ENCODE measurements around the gene L2HGDH. TPM values are rescaled to one million over a fixed set of nuclear protein-coding genes. Genes with fewer than 3 reads are reported as not detected.

The L2HGDH gene
- total RNA-seq, 1 experiment from 2014 or later, result 31.6 TPM

DNA sequence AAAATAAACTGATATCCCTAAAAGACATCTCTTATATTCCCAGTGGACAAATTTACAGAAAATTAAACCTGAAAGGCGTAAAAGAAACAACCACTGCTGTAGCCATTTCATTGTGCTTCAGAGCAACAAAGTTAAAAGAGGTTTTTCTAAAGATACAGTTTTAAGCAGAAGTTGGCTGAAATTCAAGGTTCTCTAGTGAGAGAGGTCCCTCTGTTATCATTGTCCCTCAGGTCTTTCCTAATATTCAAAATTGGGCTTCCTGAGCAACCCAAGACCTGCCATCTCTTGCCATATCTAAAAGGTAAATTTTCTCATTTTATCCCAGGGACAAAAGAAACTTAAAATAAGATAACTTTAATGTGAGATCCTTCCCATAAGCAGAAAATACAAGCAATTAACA lies 69.9 kb downstream of the L2HGDH start:
- DNase-seq (ENCODE audit: low spot score), result no peak
- in situ Hi-C loops (cut with HindIII; ENCODE audit: low sequenced_read_pairs), result no loop called here

DNA sequence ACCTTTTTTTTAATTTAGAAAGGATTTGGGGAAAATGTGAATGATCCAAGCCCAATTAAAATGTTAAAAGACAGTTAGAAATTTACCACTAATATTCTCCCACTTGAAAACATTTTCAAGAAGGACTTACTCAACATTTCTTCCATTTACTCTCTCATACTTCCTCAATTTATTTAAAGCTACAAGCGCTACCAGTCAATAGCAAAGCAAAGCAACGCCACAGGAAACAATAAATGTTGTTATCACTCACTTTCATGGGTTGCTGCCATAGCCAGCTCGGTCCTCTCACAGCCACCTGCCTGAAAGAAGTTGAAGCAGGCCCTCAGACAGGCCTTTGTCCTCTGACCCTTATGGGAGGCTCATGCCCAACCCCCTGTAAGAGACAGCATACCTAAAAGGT lies 74.6 kb downstream of the L2HGDH start:
- no peak for DNase-seq (ENCODE audit: low spot score)
- in situ Hi-C loops (cut with HindIII; ENCODE audit: low sequenced_read_pairs), result no loop called here

DNA sequence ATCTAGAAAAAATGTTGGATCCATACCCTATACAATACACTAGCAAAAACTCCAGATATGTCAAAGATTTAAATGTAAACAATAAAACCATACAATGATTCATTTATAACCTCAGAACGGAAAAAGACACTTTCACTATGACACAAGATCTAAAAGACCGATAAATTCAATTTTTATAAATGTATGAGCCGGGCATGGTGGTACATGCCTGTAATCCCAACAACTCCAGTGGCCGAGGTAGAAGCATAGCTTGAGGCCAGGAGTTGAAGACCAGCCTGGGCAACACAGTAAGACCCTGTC lies 78.1 kb downstream of the L2HGDH start:
- DNase-seq (ENCODE audit: low spot score), result no peak
- in situ Hi-C loops (cut with HindIII; ENCODE audit: low sequenced_read_pairs), result no loop called here

DNA sequence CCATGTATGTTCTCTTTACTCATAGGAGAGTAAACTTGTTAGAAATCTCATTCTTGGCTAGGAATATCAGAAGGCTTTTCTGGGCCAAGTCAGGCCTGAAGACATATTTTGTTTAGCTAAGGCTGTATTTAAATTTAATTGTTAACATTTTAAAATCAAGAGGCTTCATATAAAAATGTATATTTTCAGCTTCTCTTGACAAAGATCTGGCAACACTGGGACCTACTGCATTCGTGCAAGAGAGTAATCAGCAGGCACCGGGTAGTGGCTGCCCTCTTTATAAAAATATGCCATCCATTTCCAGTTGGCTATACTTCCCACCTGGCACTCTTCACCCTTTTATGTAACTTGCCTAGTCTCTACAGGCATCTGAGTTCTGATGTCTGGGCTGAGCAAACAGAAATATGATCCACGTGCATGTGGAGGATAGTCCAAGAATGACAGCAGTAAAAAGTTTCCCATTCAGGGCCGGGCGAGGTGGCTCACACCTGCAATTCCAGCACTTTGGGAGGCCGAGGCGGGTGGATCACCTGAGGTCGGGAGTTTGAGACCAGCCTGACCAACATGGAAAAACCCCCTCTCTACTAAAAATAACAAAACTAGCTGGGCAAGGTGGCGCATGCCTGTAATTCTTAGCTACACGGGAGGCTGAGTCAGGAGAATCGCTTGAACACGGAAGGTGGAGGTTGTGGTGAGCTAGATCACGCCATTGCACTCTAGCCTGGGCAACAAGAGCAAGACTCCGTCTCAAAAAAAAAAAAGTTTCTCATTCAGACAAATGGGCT lies 78.7 kb downstream of the L2HGDH start:
- DNase-seq (ENCODE audit: low spot score), result peak; percentile 37
- in situ Hi-C loops (cut with HindIII; ENCODE audit: low sequenced_read_pairs), result no loop called here

DNA sequence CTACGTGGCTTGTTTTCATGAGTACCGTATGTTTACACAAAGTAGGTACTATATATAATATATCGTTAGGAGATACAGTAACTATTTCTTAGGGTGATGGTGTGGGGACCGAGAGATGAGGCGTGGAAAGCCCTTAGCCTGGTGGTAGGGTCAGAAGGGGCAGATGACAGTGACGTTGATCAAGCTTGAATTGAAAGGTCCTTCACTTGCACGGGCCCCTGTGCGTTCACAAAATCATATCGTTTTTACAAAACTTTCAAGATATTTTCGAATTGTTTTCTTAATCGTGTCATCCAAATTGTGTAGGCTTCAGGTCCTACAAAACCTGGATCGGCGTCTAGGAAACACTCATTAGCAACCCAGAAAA lies 79.8 kb downstream of the L2HGDH start:
- no peak for DNase-seq (ENCODE audit: low spot score)
- in situ Hi-C loops (cut with HindIII; ENCODE audit: low sequenced_read_pairs), result no loop called here

DNA sequence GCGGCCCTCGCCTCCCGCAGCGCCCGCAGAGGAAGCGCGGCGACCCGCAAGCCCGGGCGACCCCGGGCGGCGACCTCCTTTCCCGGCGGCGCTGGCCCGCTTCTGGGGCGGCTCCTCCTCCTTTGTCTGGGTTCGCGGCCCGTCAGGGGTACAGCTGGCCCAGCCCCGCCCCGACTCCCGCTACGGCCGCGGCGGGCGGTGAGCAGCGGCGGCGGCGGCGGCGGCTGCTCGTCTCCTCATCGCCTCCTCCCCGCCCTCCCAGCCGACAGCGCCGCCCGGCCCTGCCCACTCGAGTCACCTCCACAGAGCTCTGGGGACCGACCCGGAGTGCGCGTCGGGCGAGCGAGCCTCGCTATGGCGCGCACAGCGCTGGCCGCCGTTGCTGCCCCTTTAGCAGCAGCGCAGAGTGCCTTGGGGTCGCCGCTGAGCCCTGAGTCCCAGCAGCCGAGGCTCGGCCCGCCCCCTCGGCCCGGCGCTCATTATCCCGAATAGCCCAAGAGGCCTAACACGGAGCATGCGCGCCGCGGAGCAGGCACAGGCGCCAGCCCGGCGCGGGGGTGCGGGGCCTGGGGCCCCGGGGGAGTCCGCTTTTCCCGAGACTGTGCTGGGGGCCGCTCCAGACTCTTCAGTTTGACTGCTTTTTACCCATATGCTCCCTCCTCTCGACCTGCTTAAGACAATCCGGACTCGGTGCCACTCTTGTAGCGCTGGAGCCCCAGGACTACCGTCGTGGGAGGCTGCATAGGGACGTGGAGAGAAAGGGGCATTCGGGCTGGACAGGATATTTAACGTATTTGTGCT lies 80.4 kb downstream of the L2HGDH start, which contains the start of gene SOS2:
TSS of gene SOS2 (minus strand) at position 104 of the 801 bp plus-strand sequence. CDS start 295 bp downstream, outside the sequence.
- in situ Hi-C loops (cut with HindIII; ENCODE audit: low sequenced_read_pairs), result no loop called here
- peak; percentile 84 for DNase-seq (ENCODE audit: low spot score)

DNA sequence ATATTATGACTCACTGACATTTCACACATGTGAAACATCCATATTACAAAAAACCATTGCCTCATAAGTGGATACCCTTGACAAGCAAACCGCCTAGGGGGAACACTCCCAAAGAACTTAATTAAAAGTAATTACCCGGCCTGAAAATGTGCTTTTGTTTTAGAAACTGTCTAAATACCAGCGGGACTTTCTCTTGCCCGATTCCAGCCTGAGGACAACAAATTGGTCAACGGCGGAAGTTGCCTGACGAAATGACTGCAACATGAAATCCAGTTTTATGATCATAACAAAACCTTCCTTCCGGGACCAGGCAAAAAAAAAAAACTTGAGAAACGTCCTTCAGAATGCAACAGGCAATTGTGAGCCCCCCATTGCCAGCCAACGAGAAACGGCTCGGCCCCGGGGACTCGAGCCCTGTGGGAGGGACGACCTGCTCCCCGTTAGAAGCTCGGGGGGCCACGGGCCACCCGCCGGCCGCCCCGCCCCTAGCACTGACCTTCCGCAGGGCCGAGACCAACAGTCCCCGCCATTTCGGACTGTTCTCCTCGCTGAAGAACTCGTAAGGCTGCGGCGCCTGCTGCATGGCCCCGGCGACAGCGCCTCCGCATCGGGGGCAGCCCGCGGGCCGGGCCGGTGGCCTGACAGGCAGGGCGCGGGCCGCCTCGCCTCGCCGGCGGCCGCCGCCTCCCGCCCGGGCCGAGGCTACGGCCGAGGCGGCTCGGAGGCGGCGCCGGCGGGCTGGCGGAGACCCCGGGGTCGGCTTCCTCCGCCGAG lies 81.1 kb downstream of the L2HGDH start:
- in situ Hi-C loops (cut with HindIII; ENCODE audit: low sequenced_read_pairs), result no loop called here
- DNase-seq (ENCODE audit: low spot score), result peak; percentile 51

DNA sequence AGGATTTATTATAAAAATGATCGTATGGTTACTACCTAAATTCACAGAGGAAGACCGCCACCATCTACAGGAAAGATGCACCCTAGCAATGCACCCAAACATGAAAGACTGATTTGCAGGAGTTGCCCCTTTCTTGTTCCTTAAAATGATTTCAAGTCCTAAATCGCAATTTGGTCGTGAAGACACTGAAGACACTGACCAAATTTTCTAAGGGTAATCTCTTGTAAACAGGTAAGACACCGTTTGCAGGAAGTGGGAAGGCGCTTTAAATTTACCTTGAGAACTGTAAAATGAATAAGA lies 81.7 kb downstream of the L2HGDH start:
- in situ Hi-C loops (cut with HindIII; ENCODE audit: low sequenced_read_pairs), result no loop called here
- DNase-seq (ENCODE audit: low spot score), result peak; percentile 46

DNA sequence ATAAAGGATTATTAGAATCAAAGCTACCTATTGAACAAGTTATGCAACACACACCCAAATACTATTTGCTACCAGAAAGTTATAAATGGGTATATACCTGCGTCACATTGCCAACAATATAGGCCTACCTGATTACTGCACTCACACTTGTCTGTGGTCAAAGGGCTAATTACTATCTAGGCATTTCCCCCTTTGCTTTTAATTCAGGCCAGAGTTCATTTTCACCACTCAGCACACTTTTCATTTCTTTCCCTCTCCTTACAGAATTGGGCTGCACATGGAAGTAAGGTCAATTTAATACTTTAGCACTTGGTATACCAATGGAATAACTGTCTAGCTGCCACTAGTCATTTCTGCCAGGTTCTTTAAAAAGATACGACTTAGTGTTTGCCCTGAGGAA lies 82.3 kb downstream of the L2HGDH start:
- in situ Hi-C loops (cut with HindIII; ENCODE audit: low sequenced_read_pairs), result no loop called here
- peak; percentile 18 for DNase-seq (ENCODE audit: low spot score)

DNA sequence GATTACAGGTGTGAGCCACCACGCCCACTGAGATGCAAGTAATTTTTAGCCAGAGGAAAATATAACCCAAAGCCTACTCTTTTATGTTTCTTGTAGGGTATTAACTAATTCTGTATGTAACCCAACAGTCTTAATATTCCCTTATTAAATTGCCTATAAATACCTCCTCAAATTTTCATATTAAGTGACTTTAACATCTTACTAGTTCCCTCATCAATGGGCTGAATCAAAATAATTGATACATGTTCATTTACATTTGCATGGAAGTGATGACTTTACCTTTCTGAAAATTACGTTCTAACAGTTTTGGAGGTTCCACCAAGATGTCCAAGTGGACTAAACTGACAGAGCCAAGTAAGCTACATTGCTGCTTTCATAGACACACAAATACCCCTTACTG lies 83.7 kb downstream of the L2HGDH start:
- no peak for DNase-seq (ENCODE audit: low spot score)
- in situ Hi-C loops (cut with HindIII; ENCODE audit: low sequenced_read_pairs), result no loop called here

DNA sequence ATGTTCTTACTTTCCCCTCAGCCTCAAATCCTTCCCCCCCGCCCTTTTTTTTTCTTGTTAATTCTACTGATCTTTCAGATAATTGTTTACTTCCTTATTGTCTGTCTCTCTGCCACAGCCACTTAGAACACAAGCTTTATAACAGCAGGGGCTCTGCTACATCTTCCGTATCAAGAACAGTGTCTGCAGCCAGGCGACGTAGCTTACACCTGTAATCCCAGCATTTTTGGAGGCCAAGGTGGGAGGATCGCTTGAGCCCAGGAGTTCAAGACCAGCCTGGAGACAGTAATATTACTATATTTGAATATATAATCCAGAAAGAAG lies 86.1 kb downstream of the L2HGDH start:
- DNase-seq (ENCODE audit: low spot score), result no peak
- in situ Hi-C loops (cut with HindIII; ENCODE audit: low sequenced_read_pairs), result no loop called here

DNA sequence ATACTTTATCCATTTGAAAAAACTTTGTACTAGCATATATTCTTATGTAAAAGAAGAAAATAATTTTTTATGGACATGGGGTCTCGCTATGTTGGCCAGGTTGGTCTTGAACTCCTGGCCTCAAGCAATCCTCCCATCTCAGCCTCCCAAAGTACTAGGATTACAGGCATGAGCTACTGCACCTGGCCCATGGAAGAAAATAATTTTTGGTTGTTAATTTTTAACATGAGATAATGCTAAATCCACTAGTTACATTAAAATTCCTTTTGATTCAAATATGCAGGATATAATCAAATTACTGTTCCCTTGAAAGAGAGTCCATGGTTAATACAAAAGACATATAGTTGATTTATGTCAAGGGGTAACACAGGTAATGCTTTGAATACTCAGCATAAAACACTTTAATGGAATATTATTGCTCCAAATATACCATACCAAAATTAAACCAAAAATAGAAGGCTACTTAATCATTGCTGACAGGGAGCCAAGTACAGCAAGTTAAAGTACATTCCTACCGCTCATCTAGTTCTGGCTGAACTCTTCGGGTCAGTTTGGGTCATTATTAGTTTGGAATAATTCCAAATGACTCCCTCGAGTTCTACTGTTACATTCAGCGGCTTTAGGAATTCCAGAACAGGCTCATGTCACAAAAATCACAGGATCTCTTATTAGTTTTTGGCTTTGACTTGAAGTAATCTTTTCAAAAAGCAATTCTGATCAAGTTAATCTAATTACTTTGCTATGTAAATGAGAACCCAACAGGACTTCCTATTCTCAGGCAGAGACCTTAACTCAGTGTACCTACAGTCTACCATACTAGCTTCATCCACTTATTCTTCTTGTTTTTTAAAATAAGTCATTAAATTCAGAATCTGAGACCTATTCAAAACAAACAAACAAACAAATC lies 86.7 kb downstream of the L2HGDH start:
- DNase-seq (ENCODE audit: low spot score), result no peak
- in situ Hi-C loops (cut with HindIII; ENCODE audit: low sequenced_read_pairs), result no loop called here

DNA sequence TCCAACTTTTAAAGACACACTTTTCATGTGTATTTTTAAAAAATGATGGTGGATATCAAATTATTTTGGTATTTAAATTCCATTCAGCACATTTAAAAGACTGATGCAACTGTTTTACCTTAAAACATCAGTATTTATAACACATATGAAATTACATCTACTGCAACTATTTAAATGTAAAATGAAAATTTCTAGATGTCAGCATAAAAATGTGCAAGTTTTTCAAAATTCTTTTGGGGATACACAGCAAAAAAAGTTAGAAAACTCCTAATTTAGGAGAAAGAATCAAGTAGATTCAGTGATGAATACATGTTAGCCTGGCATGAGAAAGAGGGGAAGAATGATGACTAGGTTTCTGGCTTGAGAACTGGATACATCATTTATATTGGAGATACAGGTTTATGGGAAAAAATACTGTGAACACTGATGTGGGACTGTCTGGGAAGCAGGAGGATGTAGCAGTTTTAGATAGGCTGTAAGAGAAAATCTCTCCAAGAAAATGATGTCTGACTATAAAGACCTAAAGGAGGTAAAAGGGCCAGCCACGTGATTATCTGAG lies 89.9 kb downstream of the L2HGDH start:
- DNase-seq (ENCODE audit: low spot score), result no peak

DNA sequence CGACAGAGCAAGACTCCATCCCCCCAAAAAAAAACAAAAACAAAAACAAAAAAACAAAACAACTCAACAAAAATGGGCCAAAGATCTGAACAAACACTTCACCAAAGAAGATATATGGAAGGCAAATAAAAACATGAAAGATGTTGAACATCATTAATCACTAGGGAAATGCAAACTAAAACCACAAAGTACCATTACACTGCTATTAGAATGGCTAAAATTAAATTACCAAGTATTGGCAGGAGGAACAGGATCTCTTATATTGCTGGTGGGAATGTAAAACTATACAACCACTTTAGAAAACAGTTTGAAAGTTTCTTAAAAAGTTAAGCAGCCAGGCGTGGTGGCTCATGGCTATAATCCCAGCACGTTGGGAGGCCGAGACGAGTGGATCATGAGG lies 93.5 kb downstream of the L2HGDH start:
- no peak for DNase-seq (ENCODE audit: low spot score)
- in situ Hi-C loops (cut with HindIII; ENCODE audit: low sequenced_read_pairs), result no loop called here

More for the DNA sequence above, 89.9 kb downstream of the L2HGDH start:
- in situ Hi-C loops (cut with HindIII; ENCODE audit: low sequenced_read_pairs), result no loop called here

DNA sequence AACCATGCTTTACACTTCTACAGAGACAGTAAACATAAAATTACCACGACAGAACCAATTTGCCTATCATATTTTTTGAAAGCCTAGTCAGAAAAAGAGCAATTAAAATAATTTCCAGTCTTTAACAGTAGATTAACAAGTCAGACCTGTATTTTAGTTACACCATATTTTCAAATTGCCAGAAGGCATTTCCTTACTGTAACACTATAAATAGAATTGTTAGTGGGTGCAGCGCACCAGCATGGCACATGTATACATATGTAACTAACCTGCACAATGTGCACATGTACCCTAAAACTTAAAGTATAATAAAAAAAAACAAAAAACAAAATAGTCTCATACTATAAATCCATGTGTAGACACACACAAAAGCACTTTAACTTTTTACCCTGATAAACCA lies 96.6 kb downstream of the L2HGDH start:
- DNase-seq (ENCODE audit: low spot score), result no peak
- in situ Hi-C loops (cut with HindIII; ENCODE audit: low sequenced_read_pairs), result no loop called here

DNA sequence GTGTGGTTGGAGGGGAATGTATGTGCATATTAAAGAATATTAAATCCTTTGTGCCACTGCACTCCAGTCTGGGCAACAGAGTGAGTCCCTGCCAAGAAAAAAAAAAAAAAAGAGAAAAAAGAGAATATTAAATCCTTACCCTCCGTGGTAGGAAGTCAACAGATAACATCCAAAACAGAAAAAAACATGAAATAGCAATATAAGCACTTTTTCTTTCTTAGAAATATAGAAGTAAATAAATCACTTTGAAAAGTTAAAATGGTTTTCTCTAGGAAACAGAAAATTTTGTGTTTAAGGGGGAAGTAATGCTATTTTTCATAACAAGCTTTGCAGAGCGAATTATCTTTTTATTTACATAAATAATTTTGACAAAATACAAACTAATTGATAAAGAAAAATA lies 98.2 kb downstream of the L2HGDH start:
- DNase-seq (ENCODE audit: low spot score), result no peak
- in situ Hi-C loops (cut with HindIII; ENCODE audit: low sequenced_read_pairs), result no loop called here

DNA sequence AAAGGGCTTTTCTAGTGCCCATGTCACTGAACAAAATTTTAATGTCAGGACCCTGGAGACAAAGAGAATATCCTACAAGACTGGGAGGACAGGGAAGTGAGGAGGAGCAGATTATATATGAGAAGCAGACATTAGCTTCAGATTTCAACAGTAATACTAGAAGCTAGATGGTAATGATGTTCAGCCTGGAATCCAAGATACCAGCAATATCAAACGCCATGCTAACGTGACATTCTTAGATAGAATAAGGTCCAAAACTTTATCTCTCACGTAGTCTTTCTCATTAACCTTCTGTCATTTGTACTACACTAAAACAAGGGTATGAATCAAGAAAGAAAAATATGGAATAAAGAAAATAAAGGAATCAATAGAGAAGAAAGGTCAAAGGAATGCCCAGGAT lies 99.3 kb downstream of the L2HGDH start:
- in situ Hi-C loops (cut with HindIII; ENCODE audit: low sequenced_read_pairs), result no loop called here
- no peak for DNase-seq (ENCODE audit: low spot score)

DNA sequence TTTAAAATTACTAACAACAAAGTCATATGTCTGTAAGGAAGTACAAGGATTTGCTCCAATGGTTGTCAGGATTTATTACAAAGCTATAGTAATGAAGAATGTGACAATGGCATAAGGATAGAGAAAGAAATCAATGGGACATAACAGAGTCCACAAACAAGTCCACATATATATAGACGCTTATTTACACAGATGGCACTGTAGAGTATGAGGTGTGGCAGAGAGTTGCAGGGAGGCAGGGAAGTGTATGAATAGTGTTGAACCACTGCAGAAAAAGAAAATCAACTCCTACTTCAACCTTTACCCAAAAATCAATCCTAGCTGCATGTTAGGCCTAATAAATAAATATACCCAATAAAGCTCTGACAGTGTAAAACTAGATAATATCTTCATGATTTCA lies 102.0 kb downstream of the L2HGDH start:
- in situ Hi-C loops (cut with HindIII; ENCODE audit: low sequenced_read_pairs), result no loop called here
- no peak for DNase-seq (ENCODE audit: low spot score)

DNA sequence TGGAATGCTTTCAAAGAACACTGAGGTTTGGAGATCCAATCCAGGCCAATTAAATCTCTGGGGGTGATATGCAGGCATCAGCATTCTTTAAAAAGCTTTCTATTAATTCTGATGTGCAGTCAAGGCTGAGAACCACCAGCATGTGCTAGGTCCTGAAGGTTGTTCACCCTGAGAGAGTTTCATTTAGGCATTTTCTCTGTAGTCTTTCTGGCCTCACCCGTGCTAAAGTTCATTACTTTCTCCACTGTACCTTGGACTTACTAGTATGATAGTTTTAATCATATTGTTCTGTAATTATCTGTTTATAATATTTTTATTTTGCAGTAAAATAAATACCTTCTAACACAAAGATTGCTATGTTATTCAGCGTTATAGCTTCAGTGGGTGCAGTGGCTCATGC lies 113.5 kb downstream of the L2HGDH start:
- in situ Hi-C loops (cut with HindIII; ENCODE audit: low sequenced_read_pairs), result no loop called here

More for the DNA sequence above, 113.5 kb downstream of the L2HGDH start:
- DNase-seq (ENCODE audit: low spot score), result no peak
